HTERT RPE-1 (cell line): ENCODE results near the gene PHAF1.

ENCODE experiments used
- in situ Hi-C: fragments of 300-500 bp; cut with MboI; formaldehyde crosslinking; loops from 4 replicates; pipeline ENCODE4 v1.14.3; 2020; ENCODE audit warnings: low sequenced_read_pairs

Gene PHAF1

GRCh38 chr16:67177743-67178699 is 68.3 kb downstream of the PHAF1 start:
- in situ Hi-C loops = no loop called here

- in situ Hi-C loops = no loop called here
Observed at GRCh38 chr16:67179421-67180080, 69.8 kb downstream of the PHAF1 start.

- in situ Hi-C loops = no loop called here
Observed at GRCh38 chr16:67180166-67180565, 70.4 kb downstream of the PHAF1 start.

DNA sequence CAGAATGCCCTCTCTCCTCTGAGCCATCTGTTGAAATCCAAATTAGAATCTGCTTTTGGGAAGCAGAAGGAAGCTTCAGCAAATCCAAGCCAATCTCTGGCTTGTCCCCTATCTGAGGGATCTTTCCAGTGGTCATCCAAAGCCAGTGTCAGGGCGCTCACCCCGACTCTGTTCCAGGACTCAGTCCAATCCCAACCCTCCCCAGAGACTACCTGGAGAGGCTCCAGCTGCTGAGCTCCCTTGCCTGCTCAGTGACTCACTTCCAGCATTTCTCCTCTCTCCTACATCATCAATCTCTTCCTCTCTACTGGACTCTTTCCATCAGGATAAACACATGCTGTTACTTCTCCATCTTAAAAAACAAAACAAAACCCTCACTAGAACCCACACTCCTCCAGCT is 71.6 kb downstream of the PHAF1 start:
- in situ Hi-C loops = no loop called here

DNA sequence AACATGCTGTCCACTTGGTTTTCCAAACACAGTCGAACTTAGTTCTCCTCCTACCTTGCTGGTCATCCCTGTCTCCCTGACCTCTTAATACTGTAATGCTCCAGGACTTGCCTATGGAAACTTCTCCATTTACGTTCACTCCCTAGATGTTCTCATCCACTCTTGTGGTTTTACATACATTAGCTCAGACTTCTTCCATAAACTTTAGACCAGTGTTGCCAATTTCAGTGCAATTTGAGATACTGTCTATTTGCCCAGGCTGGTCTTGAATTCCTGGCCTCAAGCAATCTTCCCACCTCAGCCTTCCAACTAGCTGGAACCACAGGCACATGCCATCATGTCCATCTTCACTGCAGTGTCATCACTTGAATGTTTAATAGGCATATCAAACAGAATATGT is 72.5 kb downstream of the PHAF1 start:
- in situ Hi-C loops = no loop called here

- in situ Hi-C loops = no loop called here
Observed at GRCh38 chr16:67183284-67183626, 73.5 kb downstream of the PHAF1 start.

DNA sequence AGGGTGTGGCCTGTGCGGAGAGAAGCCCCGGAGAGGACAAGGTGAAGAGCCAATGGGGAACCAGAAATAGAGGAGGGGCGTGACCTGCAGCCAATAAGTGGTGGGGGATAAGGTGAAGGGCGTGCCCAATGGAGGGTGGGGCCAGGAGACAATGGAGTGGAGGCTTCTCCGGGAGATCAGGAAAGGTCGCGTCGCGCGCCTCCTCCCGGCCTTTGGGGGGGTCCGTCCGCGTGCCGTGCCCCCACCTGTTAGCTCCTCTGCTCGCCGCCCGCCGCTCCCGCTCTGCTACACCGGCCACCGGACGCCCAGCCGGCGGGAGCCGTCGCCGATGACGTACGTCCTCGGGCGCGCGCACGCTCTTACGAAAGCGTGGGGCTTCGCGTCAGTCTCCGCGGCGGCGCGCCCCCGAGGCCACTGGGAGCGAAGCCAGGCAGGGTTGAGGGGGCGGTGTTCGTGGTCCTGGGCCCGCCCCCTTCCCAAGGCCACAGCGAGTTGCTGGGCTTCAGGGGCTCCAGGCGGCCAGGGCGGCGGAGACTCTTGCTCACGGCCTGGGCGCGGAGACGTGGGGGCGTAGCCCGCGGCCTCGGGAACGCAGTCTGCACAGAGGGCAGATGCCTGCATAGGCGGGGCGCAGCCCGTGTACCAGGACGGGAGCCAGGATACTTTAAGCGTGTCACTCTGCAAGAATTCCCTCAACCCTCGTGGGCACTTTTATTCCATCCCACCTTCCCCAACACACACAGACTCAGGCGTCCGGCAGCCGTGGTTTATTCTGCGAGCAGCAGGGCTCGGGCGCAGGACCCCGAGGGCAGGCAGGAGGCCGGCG is 74.1 kb downstream of the PHAF1 start, which contains the start of gene MATCAP1:
Gene MATCAP1, minus strand, starts transcription at position 337 of the 826 bp plus-strand sequence. CDS start 3,353 bp downstream, outside the sequence.
- in situ Hi-C loops = no loop called here

GRCh38 chr16:67184453-67184994 is 74.8 kb downstream of the PHAF1 start:
- in situ Hi-C loops = no loop called here

DNA sequence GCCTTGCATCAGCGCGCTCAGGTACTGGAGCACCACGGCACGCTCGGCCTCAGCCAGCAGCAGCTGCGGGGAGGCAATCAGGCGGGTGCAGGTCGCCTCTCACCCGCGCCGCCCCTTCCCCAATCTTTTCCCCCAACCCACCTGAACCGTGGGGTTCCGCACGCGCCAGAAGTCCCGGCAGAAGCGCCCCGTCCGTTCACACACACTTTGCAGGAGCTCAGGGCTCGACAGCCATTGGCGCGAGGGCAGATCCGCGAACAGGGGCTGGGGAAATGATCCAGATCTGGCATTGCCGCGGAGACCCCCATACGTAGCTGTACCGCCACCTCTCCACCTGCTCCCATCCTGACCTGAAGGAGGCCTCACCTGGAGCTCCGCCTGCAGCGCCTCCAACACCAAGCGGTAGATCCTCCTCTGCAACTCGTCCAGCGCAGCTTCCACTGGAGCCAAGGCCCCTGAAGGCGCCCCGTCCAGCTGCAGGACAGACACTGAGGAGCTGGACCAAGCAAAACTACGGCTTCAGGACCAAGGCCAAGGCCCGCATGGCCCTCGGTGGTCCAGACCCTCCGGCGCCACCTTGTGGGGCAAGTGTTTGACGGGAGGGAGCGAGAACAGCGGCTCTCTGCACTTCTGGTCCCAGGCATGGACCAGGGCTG is 75.4 kb downstream of the PHAF1 start:
- in situ Hi-C loops = no loop called here

- in situ Hi-C loops = no loop called here
Observed at GRCh38 chr16:67185651-67186134, 76.0 kb downstream of the PHAF1 start.

- in situ Hi-C loops = no loop called here
Observed at GRCh38 chr16:67186550-67186950, 76.8 kb downstream of the PHAF1 start.

- in situ Hi-C loops = no loop called here
Observed at GRCh38 chr16:67187175-67187890, 77.6 kb downstream of the PHAF1 start.

DNA sequence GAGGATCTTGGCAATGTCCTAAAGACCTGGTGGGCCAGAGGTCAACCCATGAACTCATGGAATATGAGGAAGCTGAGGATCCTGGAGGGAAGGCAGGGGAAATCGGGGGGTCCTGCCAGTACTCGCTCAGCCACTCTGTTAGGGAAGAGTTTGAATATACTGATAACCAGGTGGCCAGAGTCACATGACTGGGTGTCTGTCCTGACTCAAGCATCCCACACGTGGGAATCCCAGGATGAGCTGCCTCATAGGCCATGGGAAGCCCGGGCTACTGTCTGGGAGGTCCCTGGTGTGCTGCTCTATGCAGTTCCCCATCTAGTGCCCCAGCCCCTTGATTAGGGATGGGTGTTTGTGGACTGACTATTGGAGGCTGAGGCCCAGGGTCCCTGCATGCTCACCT is 78.6 kb downstream of the PHAF1 start:
- in situ Hi-C loops = no loop called here

DNA sequence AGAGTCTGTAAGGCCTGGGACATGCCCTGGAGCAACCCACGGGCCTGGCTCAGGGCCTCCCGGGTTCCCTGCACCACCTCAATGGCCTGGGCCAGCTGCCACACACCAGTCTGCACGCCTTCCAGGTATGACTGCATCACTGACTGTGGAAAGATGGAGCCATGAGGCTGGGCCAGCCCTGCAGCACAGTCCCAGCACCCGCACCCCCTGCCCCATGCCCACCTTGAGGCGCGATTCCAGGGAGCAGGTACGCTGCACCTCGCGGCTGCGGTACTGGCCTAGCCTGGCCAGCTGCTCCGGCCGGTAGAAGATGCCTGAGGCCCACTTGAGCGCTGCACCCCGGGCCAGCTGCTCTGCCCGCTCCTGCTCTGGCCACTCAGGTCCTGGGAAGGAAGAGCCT is 79.1 kb downstream of the PHAF1 start:
- in situ Hi-C loops = no loop called here

GRCh38 chr16:67190041-67190440 is 80.3 kb downstream of the PHAF1 start, which contains the start of gene EXOC3L1:
TSS of gene EXOC3L1 (minus strand) at chr16:67190136. CDS start at chr16:67189676, 460 bp downstream.
- in situ Hi-C loops = no loop called here

- in situ Hi-C loops = no loop called here
Observed at GRCh38 chr16:67190448-67191399, 81.0 kb downstream of the PHAF1 start.

DNA sequence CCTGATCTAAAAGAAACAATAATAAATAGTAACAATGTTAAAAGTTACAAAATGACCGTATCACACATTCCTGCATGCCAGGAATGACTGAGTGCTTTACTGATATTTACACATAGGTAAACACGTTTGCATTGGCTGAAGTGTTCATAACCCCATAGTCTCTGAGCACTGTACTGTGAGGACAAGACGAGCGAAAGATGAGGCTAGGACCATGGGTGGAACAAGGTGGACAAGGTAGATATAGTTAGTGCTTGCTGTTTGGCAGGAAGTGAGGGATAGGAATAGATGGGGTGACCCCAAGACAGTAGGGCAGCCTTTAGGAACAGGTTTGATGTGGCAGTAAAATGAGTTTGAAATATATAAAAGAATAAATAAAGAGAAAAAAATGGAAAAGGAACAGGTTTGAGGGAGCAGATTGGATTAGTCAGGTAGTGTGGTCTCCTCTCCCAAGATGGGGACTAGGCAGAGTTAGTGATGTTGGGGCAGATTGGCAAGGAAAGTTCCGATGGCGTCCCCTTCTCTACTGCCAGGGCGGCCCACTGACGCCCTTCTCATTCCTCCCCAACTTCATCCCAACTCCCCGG is 81.8 kb downstream of the PHAF1 start:
- in situ Hi-C loops = no loop called here
